GM13977 (cell line): ENCODE data around the gene UBE2M.

Experiments
- DNase-seq: peaks from one replicate; pipeline ENCODE4 v3.0.0; 2012; ENCODE audit warnings: low spot score
- in situ Hi-C: fragments of 300-500 bp; cut with MboI; formaldehyde crosslinking; loops from one replicate; pipeline ENCODE4 v1.12.0; 2022; ENCODE audit warnings: low sequenced_read_pairs, low pct_unique_long_range_greater_than_20kb, mixed read lengths, inconsistent platforms; ENCODE audit not compliant: unreplicated experiment
- TF ChIP-seq, protein P1 (sequence below): IDR thresholded peaks from 2 replicates; pipeline ENCODE4 v1.5.1; 2012; ENCODE audit warnings: mild to moderate bottlenecking, control low read depth; ENCODE audit not compliant: insufficient read depth; ENCODE audit errors: extremely low read depth, missing control alignments

Gene UBE2M

DNA sequence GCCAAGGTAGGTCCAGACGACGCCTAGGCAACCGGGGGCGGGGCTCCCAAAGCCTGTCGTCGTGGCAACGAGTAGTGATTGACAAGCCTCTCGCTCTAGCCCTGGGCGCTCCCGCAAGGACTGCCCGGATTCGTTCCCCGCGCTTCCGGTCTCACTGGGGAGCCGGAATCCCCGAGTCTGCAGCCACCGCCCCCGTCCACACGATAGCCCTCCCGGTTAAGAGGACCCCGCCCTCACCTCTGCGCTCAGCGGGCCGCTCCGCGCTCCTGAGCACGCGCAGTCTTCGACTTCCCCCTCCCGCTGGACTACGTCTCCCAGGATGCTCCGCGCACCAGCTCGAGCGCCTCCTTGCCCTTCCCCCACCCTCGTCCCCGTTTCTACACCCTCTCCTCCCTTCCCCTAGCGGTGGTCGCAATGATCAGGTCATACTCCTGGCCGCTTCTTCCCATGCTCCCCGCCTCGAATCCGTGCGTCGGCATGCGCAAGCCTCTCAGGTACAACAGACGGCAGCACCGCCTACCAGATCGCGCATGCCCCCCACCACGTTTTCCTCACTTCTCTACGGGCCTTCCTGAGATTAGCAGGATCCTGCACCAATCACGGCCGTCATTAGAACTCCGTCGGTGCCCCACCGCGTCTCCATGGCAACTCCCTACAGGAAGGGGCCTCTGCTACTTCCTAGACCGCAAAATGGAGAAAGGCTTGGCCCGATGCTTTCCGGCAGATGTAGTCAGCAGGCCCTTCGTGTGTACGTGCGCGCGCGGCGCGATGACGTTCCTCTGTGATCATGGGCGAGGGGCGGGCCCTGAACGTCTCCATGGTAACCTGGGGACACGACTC lies 14.6 kb upstream of the UBE2M start, which contains the start of gene MZF1:
Gene MZF1 (minus strand): TSS at position 518 of the 840 bp plus-strand sequence. CDS start 1,946 bp downstream, outside the sequence.
- DNase-seq = peak; percentile 98
- TF ChIP-seq, protein P1, sequence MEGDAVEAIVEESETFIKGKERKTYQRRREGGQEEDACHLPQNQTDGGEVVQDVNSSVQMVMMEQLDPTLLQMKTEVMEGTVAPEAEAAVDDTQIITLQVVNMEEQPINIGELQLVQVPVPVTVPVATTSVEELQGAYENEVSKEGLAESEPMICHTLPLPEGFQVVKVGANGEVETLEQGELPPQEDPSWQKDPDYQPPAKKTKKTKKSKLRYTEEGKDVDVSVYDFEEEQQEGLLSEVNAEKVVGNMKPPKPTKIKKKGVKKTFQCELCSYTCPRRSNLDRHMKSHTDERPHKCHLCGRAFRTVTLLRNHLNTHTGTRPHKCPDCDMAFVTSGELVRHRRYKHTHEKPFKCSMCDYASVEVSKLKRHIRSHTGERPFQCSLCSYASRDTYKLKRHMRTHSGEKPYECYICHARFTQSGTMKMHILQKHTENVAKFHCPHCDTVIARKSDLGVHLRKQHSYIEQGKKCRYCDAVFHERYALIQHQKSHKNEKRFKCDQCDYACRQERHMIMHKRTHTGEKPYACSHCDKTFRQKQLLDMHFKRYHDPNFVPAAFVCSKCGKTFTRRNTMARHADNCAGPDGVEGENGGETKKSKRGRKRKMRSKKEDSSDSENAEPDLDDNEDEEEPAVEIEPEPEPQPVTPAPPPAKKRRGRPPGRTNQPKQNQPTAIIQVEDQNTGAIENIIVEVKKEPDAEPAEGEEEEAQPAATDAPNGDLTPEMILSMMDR = no peak
- in situ Hi-C loops = no loop called here

DNA sequence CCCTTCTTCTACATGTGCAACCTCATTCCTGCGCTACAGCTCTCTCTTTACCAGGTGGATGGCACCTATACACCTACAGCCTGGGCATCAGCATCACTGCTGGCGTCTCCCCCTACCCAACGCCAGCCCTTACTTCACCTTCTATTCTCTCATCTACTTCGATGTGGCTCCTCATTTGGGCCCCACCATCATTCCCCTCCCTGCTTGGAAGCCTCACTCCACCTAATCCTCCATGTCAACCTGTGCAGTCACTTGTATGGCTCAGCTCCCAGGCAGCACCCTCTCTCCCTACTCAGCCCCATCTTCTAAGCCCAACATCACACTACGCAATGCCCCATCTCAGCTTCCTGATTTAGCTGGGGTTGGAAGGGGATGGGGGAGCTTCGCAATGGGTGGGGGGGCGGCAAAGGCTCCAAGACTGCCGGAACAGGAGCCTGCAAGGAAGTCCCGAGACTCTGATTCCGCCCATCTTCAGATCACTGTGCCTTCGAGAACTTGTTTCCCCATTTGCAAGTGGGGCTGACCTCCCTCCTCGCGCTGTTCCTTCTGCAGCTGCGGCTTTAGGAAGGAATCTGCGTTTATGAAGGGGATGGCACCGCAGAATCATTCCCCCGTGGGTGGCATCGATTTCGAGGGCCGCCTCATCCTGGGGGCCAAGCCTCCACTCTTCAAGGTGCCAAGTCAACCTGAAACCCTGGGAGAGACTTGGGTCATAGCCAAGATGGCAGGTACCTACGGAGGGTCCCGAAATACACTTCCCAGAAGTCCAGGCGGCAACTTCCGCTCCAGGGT lies 13.8 kb upstream of the UBE2M start:
- in situ Hi-C loops = no loop called here
- TF ChIP-seq, protein P1 = no peak
- no peak for DNase-seq

DNA sequence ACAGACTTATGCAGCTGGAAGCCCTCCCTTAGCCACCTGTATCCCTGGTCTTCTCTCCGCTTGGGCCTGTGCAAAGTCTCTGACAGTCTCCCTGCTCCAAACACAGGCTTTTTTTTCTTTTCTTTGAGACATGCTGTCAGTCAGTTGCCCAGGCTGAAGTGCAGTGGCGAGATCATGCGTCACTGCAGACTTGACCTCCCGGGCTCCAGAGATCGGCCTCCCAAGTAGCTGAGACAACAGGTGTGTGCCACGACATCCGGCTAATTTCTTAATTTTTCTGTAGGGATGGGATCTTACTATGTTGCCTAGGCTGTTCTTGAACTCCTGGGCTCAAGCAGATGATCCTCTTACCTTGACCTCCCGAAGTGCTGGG lies 13.2 kb upstream of the UBE2M start:
- DNase-seq = no peak
- TF ChIP-seq, protein P1 = no peak
- in situ Hi-C loops = no loop called here

DNA sequence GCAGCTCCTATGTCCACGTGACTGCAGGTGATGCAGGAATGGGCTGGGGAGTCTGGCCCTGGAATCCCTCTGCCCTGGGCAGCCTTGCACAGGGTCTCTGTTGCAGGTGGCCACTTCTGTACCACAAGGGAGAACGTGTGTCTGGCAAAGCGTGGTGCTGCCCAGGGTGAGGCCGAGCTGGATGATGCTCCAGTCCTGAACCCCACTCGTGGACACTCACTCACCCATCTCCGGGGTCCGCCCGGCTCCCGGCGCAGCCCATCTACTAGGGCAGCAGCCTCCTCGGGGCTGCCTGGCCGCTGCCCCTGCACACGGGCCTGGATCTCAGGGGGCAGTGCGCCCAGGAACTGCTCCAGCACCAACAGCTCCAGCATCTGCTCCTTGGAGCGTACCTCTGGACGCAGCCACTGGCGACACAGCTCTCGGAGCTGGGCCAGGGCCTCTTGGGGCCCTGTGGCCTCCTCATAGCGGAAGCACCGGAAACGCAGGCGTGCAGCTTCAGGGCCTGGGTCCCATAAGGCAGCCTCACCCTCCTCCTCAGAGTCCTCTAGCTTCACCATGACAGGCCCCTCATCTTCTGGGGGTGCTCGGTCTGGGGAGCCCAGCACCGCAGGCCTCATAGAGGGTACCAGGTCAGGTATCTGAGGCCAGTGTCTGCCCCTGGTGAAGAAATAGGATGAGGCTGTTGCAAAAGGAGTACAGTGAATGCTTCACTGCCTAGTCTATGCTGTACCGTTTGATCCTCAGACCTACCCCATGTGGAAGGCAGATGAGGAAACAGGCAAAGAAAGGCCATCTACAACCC lies 12.6 kb upstream of the UBE2M start:
- TF ChIP-seq, protein P1 = no peak
- in situ Hi-C loops = no loop called here
- DNase-seq = no peak

DNA sequence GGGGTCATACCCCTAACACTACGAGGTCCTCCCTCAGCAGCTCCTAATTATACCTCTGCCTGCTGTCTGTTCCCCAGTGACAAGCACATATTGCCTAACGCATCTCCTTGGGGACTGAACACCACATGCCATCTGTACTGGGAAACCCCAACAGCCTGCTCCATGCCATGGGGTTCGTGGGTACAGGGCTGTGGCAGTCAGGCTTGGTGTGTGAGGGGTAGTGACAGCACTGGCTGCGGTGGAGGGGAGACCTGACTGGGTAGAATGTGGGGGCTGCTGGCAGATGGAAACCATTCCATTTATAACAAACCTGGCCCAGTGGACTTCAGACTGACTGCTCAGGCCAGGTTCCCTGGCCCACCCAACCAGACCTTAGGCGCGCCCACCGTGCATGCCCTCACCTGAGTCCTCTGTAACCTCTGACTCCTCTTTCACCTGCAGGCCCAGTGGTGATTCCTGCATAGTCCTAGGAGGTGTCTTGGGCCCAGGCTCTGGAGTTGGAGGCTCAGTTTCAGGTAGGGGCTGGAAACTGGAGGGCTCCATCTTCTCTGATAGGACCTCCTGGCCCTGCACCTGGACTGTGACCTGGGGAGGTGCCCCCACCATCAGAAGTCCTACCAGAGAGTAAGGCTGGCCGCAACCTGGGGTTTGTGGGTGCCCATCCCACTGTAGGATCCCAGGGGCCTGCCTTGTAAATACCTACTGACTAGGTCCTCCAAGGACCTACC lies 11.7 kb upstream of the UBE2M start:
- TF ChIP-seq, protein P1 = no peak
- no peak for DNase-seq
- in situ Hi-C loops = no loop called here
